ENCODE results near the gene FNDC8.
"Not testable (repeated sequence)": the region's sequence is repeated elsewhere in the genome, so short reads cannot be mapped to it uniquely, and the experiment has no call there.

FNDC8 gene

DNA sequence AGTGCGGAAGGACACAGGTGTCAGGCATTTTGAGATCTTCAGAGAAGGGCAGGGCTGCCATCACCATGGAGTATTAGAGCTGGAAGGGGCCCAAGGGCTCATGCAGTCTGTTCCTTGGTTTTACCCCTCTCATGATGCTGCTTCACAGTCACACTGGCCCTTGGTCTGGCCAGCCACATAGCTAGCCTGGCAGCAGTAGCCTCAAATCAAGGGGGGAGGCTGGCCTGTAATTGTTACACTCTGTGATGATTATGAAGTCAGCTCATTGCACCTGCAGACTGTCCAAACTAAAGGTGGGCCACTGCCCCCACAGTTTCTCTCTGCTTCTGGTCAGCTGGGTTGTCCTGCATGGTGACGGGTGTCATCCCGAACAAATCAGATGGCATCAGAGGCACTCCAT lies at the start of gene FNDC8:
TSS of gene FNDC8 (plus strand) at position 301 of the 400 bp plus-strand sequence. CDS start at position 380, 79 bp downstream.
- no peak for DNase-seq

- no peak for DNase-seq
These were observed 48.1 kb upstream of the FNDC8 start for GRCh38 chr17:35073183-35073790.

DNA sequence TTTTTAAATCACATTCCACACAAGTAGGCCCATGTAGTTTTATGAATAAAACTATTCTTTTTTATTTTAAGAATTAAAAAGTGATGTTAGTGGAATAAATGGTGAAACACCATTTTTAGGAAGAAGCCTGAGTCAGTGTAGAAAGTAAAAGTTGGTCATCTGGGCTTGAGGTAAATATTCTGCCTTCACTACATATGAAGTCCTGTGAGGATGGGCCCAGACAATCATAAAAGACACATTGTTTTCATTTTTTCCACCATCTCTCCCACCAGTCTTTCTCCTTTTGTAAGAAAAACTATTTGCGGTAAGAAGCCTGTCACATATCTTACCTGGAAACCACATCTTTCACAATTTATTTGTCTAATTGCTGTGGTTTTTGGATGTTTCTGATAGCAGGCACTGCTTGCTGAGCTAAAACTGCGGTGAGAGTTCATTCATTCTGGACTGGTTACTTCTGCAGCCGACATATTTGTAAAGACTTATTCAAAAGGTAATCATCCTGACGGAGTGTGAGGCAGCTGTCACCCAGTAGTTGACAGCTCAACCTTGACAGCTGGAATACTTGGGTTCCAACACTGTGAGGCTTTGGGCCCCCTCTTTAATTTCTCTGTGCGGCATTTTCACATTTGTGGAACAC lies 47.3 kb upstream of the FNDC8 start:
- DNase-seq = no peak

DNA sequence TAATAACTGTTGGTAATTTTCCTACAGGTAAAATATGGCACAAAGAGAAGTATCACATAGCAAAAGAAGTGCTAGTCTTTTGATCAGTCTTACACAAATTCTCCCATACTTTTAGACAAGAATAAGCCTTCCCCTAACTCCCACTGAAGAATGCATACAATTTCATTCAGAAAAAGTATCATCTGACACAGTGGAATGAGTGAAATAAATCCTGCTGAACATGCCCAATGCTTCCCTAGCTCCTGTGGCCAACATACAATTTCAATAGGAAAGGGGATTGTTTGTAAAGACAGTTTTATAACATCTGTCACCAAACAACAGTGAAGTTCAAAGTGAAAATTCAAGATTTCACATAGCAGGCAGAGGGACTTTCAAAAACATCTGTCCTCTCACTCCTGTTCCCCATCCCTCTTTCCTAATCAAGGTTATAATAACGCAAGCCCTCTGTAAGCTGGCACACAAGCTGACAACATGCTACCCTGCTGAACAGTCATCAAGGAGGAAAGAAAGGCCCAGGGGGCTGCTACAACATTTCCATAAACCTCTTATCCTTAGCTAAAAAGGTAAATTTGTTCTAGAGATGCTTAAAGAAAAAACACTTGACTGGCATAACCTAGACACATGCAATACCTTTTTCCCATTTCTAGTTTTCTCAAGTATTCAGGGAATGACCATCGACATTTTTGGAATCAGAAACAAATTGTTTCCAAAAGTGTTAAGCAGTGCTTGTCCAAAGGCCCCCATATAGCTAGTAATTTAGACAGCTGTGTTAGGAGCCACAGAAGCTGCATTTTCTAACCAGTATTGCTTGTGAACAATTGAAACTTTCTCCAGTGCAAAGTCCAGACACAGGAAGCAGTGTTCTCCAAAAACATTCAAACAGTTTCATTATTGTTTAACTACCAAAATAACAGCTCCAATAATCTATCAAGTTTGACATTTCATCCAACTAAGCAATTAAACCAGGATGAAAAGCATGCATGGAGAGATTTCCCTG lies 46.4 kb upstream of the FNDC8 start:
- no peak for DNase-seq

DNA sequence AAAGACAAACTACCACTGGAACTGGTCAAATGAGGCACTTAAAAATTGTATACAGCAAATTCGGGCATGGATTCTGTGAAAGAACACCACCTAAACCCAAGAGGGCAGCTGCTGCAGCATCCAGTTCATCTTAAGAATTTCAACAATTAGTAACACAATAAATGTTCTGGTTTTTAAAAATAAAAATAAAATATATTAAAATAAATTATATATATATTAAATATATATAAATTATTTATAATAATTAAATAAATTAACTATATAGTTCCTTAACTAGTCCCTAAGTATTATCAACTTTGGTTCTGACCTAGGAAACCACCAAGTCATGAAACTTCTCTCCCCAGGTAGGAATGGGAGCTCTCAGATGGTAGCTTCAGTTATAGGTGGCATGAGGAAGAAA lies 44.5 kb upstream of the FNDC8 start:
- DNase-seq = no peak

GRCh38 chr17:35079547-35080423 lies 41.6 kb upstream of the FNDC8 start:
- no peak for DNase-seq

DNA sequence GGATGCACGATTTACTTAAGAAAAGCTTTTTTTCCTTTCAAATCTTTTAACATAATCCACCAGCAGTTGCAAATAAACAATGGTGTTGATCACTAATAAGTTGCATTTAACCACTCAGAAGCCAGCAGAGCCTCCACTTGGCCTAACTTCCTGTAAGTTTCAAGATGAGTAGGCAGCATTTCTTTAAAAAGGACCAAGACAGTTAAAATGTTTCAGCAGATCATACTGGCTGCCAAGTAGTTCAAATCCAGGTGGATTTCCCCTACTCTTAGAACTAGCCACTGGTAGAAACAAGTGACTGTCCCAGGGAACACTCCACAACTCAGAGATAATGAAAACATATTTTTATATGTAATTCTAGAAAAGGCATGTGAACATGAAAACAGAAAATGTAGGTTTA lies 40.9 kb upstream of the FNDC8 start:
- no peak for DNase-seq

DNA sequence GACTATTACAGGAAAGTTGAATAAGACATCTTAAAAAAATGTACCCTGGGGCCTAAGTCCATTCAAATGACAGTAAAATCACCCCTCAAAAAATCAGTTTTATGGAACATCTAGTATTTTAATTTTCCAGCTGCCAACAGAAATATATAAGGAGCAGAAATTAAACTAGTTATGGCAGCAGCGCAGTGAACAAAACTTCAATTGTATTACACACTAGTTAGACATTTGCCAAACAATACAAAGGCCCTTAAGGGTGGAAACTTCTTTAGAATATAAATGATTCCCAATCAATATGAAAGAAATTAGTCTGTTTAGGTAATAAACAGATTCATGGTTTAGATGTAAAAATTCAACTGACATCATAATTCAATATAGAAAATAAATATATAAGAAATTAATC lies 39.8 kb upstream of the FNDC8 start:
- no peak for DNase-seq

- peak; percentile 66 for DNase-seq
These were observed 39.2 kb upstream of the FNDC8 start for GRCh38 chr17:35082073-35082657.

- no peak for DNase-seq
These were observed 38.3 kb upstream of the FNDC8 start for GRCh38 chr17:35083071-35083470.

GRCh38 chr17:35084987-35085386 lies 36.4 kb upstream of the FNDC8 start:
- no peak for DNase-seq

DNA sequence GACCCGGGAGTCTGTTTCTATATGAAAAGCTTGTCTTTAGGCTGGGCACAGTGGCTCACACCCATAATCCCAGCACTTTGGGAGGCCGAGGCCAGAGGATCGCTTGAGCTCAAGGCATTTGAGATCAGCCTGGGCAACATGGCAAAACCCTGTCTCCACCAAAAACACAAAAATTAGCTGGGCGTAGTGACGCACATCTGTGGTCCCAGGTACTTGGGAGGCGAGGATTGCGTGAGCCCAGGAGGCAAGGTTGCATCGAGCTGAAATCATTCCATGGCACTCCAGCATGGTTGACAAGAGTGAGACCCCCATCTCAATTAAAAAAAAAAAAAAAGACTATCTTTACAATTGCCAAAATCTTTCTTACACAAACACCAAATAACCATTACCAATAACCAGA lies 35.3 kb upstream of the FNDC8 start:
- no peak for DNase-seq

GRCh38 chr17:35086931-35087573 lies 34.4 kb upstream of the FNDC8 start:
- no peak for DNase-seq

GRCh38 chr17:35087731-35088355 lies 33.6 kb upstream of the FNDC8 start:
- DNase-seq = no peak

GRCh38 chr17:35088356-35088880 lies 33.0 kb upstream of the FNDC8 start:
- no peak for DNase-seq

DNA sequence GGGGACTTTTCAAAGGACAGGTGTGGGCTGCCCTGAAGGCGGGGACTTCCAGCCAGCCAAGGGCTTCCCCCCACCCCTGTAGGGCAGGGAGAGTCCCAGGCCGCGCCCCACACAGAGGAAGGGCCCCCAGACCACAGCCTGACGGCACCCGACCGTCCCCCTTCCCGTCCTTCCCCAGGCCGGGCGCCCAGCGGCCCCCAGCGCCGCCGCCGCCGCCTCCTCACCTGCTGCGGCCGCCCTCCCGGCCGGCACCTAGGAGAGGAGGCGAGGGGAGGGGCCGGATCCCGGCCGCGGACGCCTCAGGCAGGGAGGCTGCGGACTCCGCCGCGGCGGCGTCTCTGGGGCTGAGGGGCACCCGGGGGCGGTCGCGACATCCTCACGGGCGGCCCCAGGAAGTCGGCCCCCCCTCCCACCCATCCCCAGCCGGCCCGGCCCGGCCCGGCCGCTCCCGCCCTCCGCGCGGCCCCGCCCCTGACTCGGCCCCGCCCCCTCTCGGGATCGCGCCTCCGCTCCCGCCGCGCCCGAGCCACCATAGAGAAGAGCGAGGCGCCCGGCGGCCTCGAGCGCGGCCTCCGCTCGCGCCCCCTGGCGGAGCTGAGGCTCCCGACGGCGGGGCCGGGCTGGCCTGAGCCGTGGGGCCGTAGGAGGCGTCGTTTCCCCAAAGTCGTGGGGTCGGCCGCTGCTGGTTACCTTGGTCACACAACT lies 32.4 kb upstream of the FNDC8 start:
- peak; percentile 87 for DNase-seq

DNA sequence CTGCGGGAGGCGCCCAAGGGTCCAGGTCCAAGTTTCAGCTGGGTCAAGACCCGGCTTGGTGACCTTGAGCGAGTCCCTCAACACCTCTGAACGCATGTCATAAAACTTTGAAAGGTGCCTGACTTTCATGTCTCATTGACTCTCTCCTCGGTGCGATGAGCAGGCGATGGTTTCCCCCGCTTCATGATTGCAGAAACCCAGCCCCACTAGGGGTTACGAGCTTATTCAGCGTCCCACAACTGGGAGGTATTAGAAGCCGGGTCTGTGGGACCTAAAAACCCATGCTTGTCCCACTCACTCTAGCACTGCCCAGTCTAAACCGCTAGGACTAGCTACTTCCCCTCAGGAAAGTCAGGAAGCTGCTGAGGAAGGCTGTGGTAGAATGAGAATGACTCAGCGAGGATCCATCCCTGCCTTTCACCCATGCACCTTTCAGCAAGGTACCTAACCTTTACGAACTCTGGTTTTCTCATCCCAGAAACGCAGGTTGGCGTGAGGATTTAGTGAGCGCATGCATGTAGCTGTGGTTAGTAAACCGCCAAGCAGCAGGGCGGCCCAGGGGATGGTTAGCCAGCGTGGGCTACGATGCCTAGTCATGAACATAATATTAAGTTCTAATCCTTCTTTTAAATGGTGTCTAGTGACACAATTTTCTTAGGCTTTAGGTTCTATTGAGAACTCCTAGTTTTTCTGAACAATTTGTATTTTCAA lies 31.7 kb upstream of the FNDC8 start:
- DNase-seq = no peak

DNA sequence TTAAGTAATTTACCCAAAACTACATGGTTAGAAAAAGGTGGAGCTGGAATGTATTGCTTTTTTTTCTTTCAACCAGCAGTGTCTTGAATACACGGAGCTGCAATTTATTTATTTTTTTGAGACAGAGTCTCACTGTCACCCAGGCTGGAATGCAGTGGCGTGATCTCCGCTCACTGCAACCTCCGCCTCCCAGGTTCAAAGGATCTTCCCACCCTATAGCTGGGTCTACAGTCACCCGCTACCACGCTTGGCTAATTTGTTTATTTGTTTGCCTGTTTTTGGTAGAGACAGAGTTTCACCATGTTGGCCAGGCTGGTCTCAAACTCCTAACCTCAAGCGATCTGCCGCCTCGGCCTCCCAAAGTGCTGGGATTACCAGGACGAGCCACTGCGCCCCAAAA lies 30.7 kb upstream of the FNDC8 start:
- DNase-seq = not testable (repeated sequence)

GRCh38 chr17:35094902-35095301 lies 26.5 kb upstream of the FNDC8 start:
- DNase-seq = no peak

DNA sequence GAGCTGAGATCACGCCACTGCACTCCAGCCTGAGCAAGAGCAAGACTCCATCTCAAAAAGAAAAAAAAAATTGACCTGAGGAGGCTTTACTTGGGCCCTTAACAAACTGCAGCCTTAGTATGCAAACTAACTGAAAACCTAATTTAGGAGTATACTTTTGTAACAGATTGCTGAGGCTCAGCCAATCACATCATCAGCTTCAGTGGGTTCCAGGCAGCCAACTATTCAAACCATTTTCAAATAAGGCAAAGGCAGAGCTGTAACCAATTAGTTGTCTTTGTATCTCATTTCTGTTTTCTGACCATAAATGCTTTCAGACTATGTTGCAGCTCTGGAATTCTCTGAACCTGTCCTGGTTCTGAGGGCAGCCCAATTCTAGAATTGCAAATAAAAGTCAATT lies 25.7 kb upstream of the FNDC8 start:
- DNase-seq = no peak

Data from COR-L47 (cell line).